ENCODE results near the gene STAMBPL1.

GRCh38 chr10:88916231-88916630, 36.2 kb downstream of the STAMBPL1 start:
- no peak for TF ChIP-seq EZH2 (IDR thresholded peaks at IDR 0.05)
- TF ChIP-seq POLR2AphosphoS5 (IDR thresholded peaks at IDR 0.05; ENCODE audit: borderline replicate concordance, low read depth, low read length) = no peak
- TF ChIP-seq FOXP2 (optimal IDR thresholded peaks at IDR 0.05; ENCODE audit: control extremely low read depth, extremely low read length, insufficient read depth) = no peak

Measured in SK-N-MC (cell line).